ENCODE data around the gene TRIM21. TPM values are rescaled to one million over a fixed set of nuclear protein-coding genes. Genes with fewer than 3 reads are reported as not detected.
"Not testable (repeated sequence)": the region's sequence is repeated elsewhere in the genome, so short reads cannot be mapped to it uniquely, and the experiment has no call there.

The TRIM21 gene
- polyA plus RNA-seq, 1 donor from 2014 or later: 0.11 TPM

DNA sequence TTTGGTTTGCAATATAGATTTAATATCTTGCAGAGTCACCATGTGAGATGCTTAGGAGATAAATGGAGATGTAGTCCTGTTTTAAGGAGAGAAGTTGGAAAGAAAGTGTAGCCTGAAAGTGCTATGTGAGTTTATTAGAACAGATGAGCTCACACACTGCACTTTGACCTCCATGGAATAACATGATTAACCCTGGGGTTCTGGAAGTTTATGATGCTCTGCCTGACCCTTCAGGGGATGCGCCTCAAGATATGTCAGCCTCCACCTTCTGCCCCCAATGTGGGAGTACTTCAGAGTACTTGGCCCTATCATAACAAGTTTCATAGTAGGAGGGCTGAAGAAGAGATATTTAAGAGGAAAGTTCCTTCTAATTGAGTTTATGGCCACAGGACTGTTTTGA lies 23.3 kb upstream of the TRIM21 start:
- Histone ChIP-seq H3K4me3 (ENCODE audit: low read length) (no peak overlapping the region), H3K36me3 (ENCODE audit: insufficient read depth, low read length) (no peaks in the 10 kb centered on the region), H3K9me3 (ENCODE audit: low read length) (no peaks in the 10 kb centered on the region), H2AFZ (ENCODE audit: low read depth, low read length) (no peak overlapping the region), H3F3A (ENCODE audit: insufficient read depth, low read length, poor library complexity, severe bottlenecking) (no peaks in the 10 kb centered on the region), H3K27ac (ENCODE audit: low read length) (no peak overlapping the region), H3K9me2 (ENCODE audit: insufficient read depth, low read length) (no peaks in the 10 kb centered on the region), H3K9ac (ENCODE audit: low read length) (no peak overlapping the region), H4K20me1 (ENCODE audit: insufficient read depth) (no peaks in the 10 kb centered on the region), H3K4me2 (ENCODE audit: low read length) (no peak overlapping the region), H3K79me2 (replicated peaks; ENCODE audit: insufficient read depth, low read length) (no peaks in the 10 kb centered on the region), H3K27me3 (ENCODE audit: insufficient read depth, low read depth, low read length) (no peaks in the 10 kb centered on the region)
- no peak for TF ChIP-seq POLR2AphosphoS5 (IDR thresholded peaks at IDR 0.05)
- no peak for TF ChIP-seq SMC3 (conservative IDR thresholded peaks at IDR 0.05; ENCODE audit: poor library complexity)
- TF ChIP-seq MXI1 (conservative IDR thresholded peaks at IDR 0.05; ENCODE audit: poor library complexity, severe bottlenecking): no peak
- TF ChIP-seq EZH2 (IDR thresholded peaks at IDR 0.05; ENCODE audit: borderline replicate concordance, insufficient read depth, low read length, poor library complexity, severe bottlenecking): no peak
- TF ChIP-seq EP300 (conservative IDR thresholded peaks at IDR 0.05; ENCODE audit: poor library complexity, severe bottlenecking): no peak
- no peak for TF ChIP-seq RAD21 (conservative IDR thresholded peaks at IDR 0.05)
- no peak for TF ChIP-seq CTCF (IDR thresholded peaks at IDR 0.05; ENCODE audit: poor library complexity, severe bottlenecking)

DNA sequence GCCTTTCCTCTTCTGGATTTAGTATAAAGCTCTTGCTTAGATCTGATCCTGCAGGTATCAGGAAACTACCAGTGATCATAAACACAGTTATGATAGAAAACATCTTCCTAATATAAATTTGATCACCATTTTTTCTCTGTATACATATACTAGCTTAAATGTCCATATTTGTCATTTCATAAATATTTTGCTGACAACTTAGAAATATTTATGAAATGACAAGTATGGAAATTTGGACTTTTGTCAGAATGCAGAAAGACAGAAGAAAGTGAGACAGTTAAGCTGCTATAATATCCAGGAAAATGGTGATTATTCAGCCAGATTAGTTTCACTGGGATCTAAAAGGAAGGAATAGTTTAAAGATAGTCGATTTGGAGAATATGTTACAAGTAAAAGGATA lies 22.8 kb upstream of the TRIM21 start:
- Histone ChIP-seq H3F3A (ENCODE audit: insufficient read depth, low read length, poor library complexity, severe bottlenecking) (no peaks in the 10 kb centered on the region), H4K20me1 (ENCODE audit: insufficient read depth) (no peaks in the 10 kb centered on the region), H3K9me2 (ENCODE audit: insufficient read depth, low read length) (no peaks in the 10 kb centered on the region), H3K4me2 (ENCODE audit: low read length) (no peak overlapping the region), H3K4me3 (ENCODE audit: low read length) (no peak overlapping the region), H3K27ac (ENCODE audit: low read length) (no peak overlapping the region), H3K27me3 (ENCODE audit: insufficient read depth, low read depth, low read length) (no peaks in the 10 kb centered on the region), H3K36me3 (ENCODE audit: insufficient read depth, low read length) (no peaks in the 10 kb centered on the region), H2AFZ (ENCODE audit: low read depth, low read length) (no peak overlapping the region), H3K9ac (ENCODE audit: low read length) (no peak overlapping the region), H3K9me3 (ENCODE audit: low read length) (no peaks in the 10 kb centered on the region), H3K79me2 (replicated peaks; ENCODE audit: insufficient read depth, low read length) (no peaks in the 10 kb centered on the region)
- TF ChIP-seq CTCF (IDR thresholded peaks at IDR 0.05; ENCODE audit: poor library complexity, severe bottlenecking) (no peak), POLR2AphosphoS5 (IDR thresholded peaks at IDR 0.05) (no peak), SMC3 (conservative IDR thresholded peaks at IDR 0.05; ENCODE audit: poor library complexity) (no peak), EP300 (conservative IDR thresholded peaks at IDR 0.05; ENCODE audit: poor library complexity, severe bottlenecking) (no peak), EZH2 (IDR thresholded peaks at IDR 0.05; ENCODE audit: borderline replicate concordance, insufficient read depth, low read length, poor library complexity, severe bottlenecking) (no peak), TAF1 (IDR thresholded peaks at IDR 0.05; ENCODE audit: low read depth) (no peak), RAD21 (conservative IDR thresholded peaks at IDR 0.05) (no peak), MXI1 (conservative IDR thresholded peaks at IDR 0.05; ENCODE audit: poor library complexity, severe bottlenecking) (no peak)
- TF ChIP-seq, protein P1, sequence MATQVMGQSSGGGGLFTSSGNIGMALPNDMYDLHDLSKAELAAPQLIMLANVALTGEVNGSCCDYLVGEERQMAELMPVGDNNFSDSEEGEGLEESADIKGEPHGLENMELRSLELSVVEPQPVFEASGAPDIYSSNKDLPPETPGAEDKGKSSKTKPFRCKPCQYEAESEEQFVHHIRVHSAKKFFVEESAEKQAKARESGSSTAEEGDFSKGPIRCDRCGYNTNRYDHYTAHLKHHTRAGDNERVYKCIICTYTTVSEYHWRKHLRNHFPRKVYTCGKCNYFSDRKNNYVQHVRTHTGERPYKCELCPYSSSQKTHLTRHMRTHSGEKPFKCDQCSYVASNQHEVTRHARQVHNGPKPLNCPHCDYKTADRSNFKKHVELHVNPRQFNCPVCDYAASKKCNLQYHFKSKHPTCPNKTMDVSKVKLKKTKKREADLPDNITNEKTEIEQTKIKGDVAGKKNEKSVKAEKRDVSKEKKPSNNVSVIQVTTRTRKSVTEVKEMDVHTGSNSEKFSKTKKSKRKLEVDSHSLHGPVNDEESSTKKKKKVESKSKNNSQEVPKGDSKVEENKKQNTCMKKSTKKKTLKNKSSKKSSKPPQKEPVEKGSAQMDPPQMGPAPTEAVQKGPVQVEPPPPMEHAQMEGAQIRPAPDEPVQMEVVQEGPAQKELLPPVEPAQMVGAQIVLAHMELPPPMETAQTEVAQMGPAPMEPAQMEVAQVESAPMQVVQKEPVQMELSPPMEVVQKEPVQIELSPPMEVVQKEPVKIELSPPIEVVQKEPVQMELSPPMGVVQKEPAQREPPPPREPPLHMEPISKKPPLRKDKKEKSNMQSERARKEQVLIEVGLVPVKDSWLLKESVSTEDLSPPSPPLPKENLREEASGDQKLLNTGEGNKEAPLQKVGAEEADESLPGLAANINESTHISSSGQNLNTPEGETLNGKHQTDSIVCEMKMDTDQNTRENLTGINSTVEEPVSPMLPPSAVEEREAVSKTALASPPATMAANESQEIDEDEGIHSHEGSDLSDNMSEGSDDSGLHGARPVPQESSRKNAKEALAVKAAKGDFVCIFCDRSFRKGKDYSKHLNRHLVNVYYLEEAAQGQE (IDR thresholded peaks at IDR 0.05; ENCODE audit: borderline replicate concordance): no peak

DNA sequence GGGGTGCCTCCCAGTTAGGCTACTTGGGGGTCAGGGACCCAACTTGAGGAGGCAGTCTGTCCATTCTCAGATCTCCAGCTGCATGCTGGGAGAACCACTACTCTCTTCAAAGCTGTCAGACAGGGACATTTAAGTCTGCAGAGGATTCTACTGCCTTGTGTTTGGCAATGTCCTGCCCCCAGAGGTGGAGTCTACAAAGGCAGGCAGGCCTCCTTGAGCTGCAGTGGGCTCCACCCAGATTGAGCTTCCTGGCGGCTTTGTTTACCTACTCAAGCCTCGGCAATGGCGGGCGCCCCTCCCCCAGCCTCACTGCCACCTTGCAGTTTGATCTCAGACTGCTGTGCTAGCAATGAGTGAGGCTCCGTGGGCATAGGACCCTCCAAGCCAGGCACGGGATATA lies 12.7 kb upstream of the TRIM21 start:
- not testable (repeated sequence) for H3K9ac ChIP-seq (ENCODE audit: low read length); H3K4me3 ChIP-seq (ENCODE audit: low read length); H4K20me1 ChIP-seq (ENCODE audit: insufficient read depth); H3K27me3 ChIP-seq (ENCODE audit: insufficient read depth, low read depth, low read length); H3K9me2 ChIP-seq (ENCODE audit: insufficient read depth, low read length); H2AFZ ChIP-seq (ENCODE audit: low read depth, low read length); H3K79me2 ChIP-seq (replicated peaks; ENCODE audit: insufficient read depth, low read length); H3K9me3 ChIP-seq (ENCODE audit: low read length); H3K36me3 ChIP-seq (ENCODE audit: insufficient read depth, low read length); H3F3A ChIP-seq (ENCODE audit: insufficient read depth, low read length, poor library complexity, severe bottlenecking); H3K27ac ChIP-seq (ENCODE audit: low read length); H3K4me2 ChIP-seq (ENCODE audit: low read length)
